ENCODE measurements around the gene WDFY2. TPM values are rescaled to one million over a fixed set of nuclear protein-coding genes. Genes with fewer than 3 reads are reported as not detected.
A peak's percentile ranks its signal among the peaks of the same experiment; 100 is the strongest.

The WDFY2 gene
- total and polyA plus RNA-seq, 2 of the 8 experiments (the other 6 are each of a cell fraction or from before 2014, with no cell fraction given) = 13.9 to 29.0 TPM

DNA sequence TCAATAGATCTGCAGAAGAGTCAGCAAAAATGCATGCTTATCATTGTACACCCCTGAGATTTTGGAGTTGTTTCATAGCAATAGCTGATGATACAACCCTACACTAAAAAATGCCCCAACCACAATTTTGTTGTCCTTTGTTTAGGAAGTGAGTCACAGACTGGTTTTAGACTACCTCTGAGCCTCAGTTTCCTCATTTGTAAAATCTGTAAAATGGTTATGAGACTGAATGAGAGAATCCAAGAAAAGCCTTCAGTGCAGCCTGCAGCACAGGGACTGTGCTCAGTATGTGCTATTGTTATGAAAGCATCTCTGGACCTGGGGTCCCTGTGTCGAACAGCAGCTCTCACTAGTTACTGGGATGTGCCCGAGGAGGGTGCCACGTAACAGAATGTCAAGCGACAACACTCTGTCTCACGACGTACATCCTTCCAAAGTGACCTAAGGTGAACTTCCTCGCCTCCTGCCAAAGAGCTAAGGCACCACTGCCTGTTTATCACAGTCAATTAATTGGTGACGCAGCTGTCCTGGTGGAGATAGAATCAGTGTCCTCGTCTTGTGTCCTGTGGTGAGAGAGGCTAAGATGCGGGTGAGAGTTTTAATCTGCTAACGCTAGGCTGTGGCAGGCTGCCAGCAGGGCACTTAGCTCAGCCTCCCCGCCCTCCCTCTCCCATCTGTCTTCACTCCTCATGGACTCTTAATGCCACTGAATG, 201.6 kb downstream of the WDFY2 start:
- no peak overlapping the region for H3K18ac ChIP-seq (ENCODE audit: extremely low read depth, low read length)
- no peak overlapping the region for H3K4ac ChIP-seq (replicated peaks; ENCODE audit: insufficient read length, low read depth, low read length)
- H2AK5ac ChIP-seq (ENCODE audit: low read depth, low read length) = no peak overlapping the region
- TF ChIP-seq CEBPB (IDR thresholded peaks at IDR 0.05; ENCODE audit: low read depth, low read length) = no peak
- no peak for TF ChIP-seq TAF7 (optimal IDR thresholded peaks at IDR 0.05; ENCODE audit: borderline replicate concordance, low read depth, low read length)
- no peak for TF ChIP-seq EGR1 (IDR thresholded peaks at IDR 0.05; ENCODE audit: borderline replicate concordance, low read depth, low read length)
- no peak for TF ChIP-seq GABPA (IDR thresholded peaks at IDR 0.05; ENCODE audit: borderline replicate concordance, insufficient read depth, low read length)
- no peak for TF ChIP-seq TBP (IDR thresholded peaks at IDR 0.05; ENCODE audit: low read depth, low read length)
- TF ChIP-seq, protein P1, sequence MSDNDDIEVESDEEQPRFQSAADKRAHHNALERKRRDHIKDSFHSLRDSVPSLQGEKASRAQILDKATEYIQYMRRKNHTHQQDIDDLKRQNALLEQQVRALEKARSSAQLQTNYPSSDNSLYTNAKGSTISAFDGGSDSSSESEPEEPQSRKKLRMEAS (IDR thresholded peaks at IDR 0.05) = no peak
- no peak for TF ChIP-seq EZH2 (IDR thresholded peaks at IDR 0.05; ENCODE audit: low read depth, low read length, severe bottlenecking)
- TF ChIP-seq RFX5 (IDR thresholded peaks at IDR 0.05; ENCODE audit: borderline replicate concordance, low read depth, low read length) = no peak
- TF ChIP-seq SRF (IDR thresholded peaks at IDR 0.05; ENCODE audit: low read depth, low read length) = no peak
- no peak for TF ChIP-seq ASH2L (IDR thresholded peaks at IDR 0.05; ENCODE audit: low read length)
- TF ChIP-seq TCF12 (IDR thresholded peaks at IDR 0.05; ENCODE audit: low read depth, low read length) = no peak
- no peak for TF ChIP-seq POLR2AphosphoS5 (IDR thresholded peaks at IDR 0.05; ENCODE audit: low read depth, low read length)
- TF ChIP-seq CREB1 (IDR thresholded peaks at IDR 0.05) = no peak
- H3K27ac ChIP-seq (ENCODE audit: low read depth, low read length) = no peak overlapping the region
- no peak overlapping the region for H4K8ac ChIP-seq (ENCODE audit: extremely low read depth, insufficient read depth, low read length)
- 84% methylated on average over 12 of the region's 12 CpGs; no CpG with 5 or more reads in 1 of the 2 experiments for WGBS, 2 experiments (ENCODE audit: extremely low coverage in 1 of 2, insufficient coverage in 1 of 2, insufficient read length in 1 of 2, insufficient replicate concordance in 2 of 2, low coverage in 1 of 2, low lambda C conversion rate in 2 of 2, missing lambda C conversion rate in 1 of 2)
- no peaks in the 10 kb centered on the region for H3K36me3 ChIP-seq (ENCODE audit: control insufficient read depth in 2 of 4, insufficient read depth in 4 of 4, low read length in 3 of 4)
- H3K9me3 ChIP-seq (ENCODE audit: insufficient read depth in 2 of 2, low read depth in 1 of 2, low read length in 1 of 2) = no peaks in the 10 kb centered on the region
- FAIRE-seq = no peak
- no peak overlapping the region for H2AFZ ChIP-seq (ENCODE audit: low read length)
- H4K5ac ChIP-seq (ENCODE audit: insufficient read length, low read depth, low read length) = no peak overlapping the region
- no peak overlapping the region for H3K4me3 ChIP-seq (ENCODE audit: extremely low read depth in 1 of 4, insufficient read depth in 2 of 4, low read depth in 3 of 4, low read length in 4 of 4)
- DNase-seq (ENCODE audit: low read depth in 1 of 2, low spot score in 2 of 2) = no peak
- no peak overlapping the region for H2BK120ac ChIP-seq (replicated peaks; ENCODE audit: low read depth, low read length)
- H2BK15ac ChIP-seq (ENCODE audit: low read length) = no peak overlapping the region
- 0 out of 2 replicates have a peak overlapping the region, but pooled peaks have one; percentile 11 for H2BK12ac ChIP-seq (ENCODE audit: low read depth, low read length)
- H3K23me2 ChIP-seq (ENCODE audit: low read depth, low read length) = no peaks in the 10 kb centered on the region
- POLR2A ChIA-PET (ENCODE audit: partially characterized antibody) = interaction anchor here (0.7 to 1.9 kb wide), 7 partner anchors 8 to 333 kb away, joined by 3 to 6 read pairs (median 3); partner anchors contain the start of genes ATP7B and INTS6
- no peak overlapping the region for H3K9ac ChIP-seq (replicated peaks in 1 of 4; ENCODE audit: extremely low read depth in 1 of 4, low read depth in 3 of 4, low read length in 3 of 4)
- no peak overlapping the region for H3K4me2 ChIP-seq (ENCODE audit: insufficient read depth in 1 of 2, low read depth in 2 of 2, low read length in 2 of 2)
- H3K4me1 ChIP-seq (replicated peaks in 1 of 4; ENCODE audit: control insufficient read depth in 3 of 4, insufficient read depth in 4 of 4, low read length in 3 of 4) = peaks cover 0 to 7% (median 0%) of the 10 kb centered on the region in 4 experiments; a peak in 2 of 7 replicates
- H3K14ac ChIP-seq (ENCODE audit: insufficient read length) = no peak overlapping the region
- no peak overlapping the region for H2BK20ac ChIP-seq (ENCODE audit: low read length)
- no peak overlapping the region for H2BK5ac ChIP-seq (ENCODE audit: low read depth, low read length)
- no peak overlapping the region for H4K91ac ChIP-seq (replicated peaks; ENCODE audit: insufficient read length, low read length)
- H3K23ac ChIP-seq (ENCODE audit: insufficient read length) = no peak overlapping the region
- no peaks in the 10 kb centered on the region for H4K20me1 ChIP-seq (replicated peaks in 1 of 2; ENCODE audit: control insufficient read depth in 1 of 2, insufficient read depth in 2 of 2, low read length in 2 of 2)
- no peaks in the 10 kb centered on the region; a peak in 1 of 7 replicates for H3K27me3 ChIP-seq (replicated peaks in 1 of 4; ENCODE audit: control insufficient read depth in 3 of 4, extremely low read depth in 1 of 4, insufficient read depth in 3 of 4, low read length in 3 of 4)
- CTCF ChIA-PET (ENCODE audit: partially characterized antibody) = interaction anchor here (0.5 to 11.3 kb wide), 6 partner anchors 12 to 351 kb away, joined by 3 to 123 read pairs (median 4); no protein-coding TSS in a partner anchor
- no peaks in the 10 kb centered on the region for H3K79me2 ChIP-seq (ENCODE audit: control insufficient read depth in 1 of 2, insufficient read depth in 2 of 2, low read length in 2 of 2)
- no peak overlapping the region for H3K56ac ChIP-seq (replicated peaks; ENCODE audit: insufficient read length, low read depth, low read length)
- no peaks in the 10 kb centered on the region for H3K79me1 ChIP-seq (ENCODE audit: low read depth, low read length)

All from H1 (cell line).